ENCODE measurements around the gene SRM.

DNA sequence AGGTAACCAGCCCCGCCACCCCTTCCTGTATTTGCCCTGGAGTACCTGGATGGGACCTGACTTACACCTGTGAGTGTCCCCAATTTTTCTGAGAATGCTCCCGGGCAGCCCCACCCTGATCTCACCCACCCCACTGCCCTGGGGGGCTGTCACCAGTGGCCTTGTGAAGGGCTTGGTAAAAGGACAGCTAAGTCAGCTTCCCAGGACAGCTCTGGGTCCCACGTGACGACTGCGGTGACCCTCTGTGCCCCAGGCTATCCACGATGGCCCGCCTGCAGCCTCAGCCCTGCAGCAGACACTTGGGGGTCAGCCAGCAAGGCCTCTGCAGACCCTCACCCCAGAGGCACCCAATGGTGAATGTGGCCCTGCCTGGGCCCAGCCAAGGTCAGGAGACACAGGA, 5.6 kb downstream of the SRM start:
- TF ChIP-seq POLR2AphosphoS5 (IDR thresholded peaks at IDR 0.05), result no peak
- TF ChIP-seq CTCF (IDR thresholded peaks at IDR 0.05), result no peak
